K562 treated with DMSO at 1 percent for 48 hours (cell line): Measurements from ENCODE around the gene PHAX. TPM values are rescaled to one million over a fixed set of nuclear protein-coding genes. Genes with fewer than 3 reads are reported as not detected.

Source experiments
- total RNA-seq: library from RNA; unstranded; fragments of 300-600 nt; gene quantifications from 2 replicates; pipeline ENCODE4 v1.2.3, GENCODE V29; 2022; ENCODE audit warnings: low replicate concordance; ENCODE audit errors: extremely low read depth

The PHAX gene, protein sequence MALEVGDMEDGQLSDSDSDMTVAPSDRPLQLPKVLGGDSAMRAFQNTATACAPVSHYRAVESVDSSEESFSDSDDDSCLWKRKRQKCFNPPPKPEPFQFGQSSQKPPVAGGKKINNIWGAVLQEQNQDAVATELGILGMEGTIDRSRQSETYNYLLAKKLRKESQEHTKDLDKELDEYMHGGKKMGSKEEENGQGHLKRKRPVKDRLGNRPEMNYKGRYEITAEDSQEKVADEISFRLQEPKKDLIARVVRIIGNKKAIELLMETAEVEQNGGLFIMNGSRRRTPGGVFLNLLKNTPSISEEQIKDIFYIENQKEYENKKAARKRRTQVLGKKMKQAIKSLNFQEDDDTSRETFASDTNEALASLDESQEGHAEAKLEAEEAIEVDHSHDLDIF
- total RNA-seq, result not detected in 2 replicates

DNA sequence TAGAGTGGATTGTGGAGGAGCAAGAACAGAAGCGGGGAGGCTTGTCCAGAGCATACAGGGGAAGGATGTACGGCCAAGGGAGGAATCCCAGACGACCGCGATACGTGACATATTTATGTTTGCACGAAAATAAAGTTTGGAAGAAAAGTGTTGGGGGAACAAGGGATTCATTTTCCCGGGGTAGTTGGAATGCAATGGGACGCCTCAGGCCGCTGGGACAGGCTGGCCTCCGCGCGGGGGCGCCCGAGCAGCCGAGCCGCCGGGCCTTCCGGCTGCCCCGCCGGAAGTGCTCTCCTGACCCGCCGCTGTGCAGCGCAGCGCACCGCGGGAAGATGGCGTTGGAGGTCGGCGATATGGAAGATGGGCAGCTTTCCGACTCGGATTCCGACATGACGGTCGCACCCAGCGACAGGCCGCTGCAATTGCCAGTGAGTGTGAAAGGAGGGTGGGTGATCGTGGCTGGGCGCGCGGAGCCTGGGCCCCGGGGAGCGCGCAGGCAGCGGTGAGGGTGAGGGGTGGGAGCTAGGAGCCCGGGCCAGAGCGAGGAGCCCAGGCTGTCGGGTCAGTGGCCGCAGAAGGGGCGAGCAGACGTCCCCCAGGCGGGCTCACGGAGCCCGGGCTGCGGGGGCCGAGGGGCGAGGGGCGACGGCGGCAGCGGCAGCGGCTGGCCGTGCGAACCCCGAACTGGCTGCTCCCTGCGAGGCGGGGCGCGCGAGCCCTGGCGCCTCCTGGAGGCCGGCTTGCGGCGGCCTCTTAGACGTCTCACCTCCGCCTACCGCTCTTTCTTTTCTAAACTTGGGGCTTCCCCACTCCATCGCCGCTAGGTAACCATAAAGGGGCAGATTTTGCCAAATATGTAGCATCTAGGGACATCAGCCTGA is at the start of gene PHAX:
PHAX (plus strand) TSS at position 317 of the 881 bp plus-strand sequence; CDS start at position 333, 16 bp downstream.

DNA sequence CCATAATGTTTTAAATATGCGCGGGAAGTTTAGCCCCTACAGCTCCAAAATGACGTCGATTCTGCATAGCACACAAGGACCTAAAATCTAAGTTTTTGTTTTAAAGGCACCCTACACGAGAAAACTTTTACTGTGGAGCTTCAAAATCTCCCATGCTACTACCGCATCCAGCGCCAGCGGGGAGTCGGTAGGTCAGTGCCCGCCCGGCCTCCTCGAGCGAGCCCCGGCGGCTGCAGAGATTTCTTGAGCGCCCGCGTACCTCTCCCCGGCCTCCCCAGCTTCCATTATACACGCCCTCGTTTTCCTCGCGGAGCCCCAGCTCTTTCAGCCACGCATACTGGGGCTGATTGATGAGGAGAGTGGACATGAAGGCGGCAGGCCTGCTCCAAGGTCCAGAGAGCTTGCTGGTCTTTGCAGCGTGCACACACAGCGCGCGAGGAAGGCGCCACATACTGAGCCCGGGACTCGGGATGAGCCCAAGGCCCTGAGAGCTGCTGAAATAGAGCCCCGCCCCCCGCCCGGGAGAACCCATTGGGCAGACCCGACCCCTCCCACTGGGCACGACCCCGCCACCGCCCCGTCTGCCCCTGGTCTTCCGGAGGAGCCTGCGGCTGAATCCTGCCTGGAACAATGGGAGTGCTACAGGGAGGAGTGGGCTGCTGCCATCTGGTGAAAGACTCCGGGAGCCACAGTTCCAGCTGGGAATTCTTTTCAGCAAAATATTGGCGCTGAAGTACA is 5.8 kb upstream of the PHAX start, which contains the start of gene ALDH7A1:
ALDH7A1 (minus strand) TSS at position 472 of the 738 bp plus-strand sequence; CDS start at position 451, 21 bp downstream.

Other genes starting within 250 kb of the PHAX start
- gene GRAMD2B, start 177.5 kb upstream of the PHAX start, total RNA-seq, result not detected in 2 replicates
- gene ALDH7A1, start 5.7 kb upstream of the PHAX start, total RNA-seq, result not detected in 2 replicates
- not detected in 2 replicates for gene LMNB1, start 176.2 kb downstream of the PHAX start, total RNA-seq